ENCODE data around the gene DGKI.

DNA sequence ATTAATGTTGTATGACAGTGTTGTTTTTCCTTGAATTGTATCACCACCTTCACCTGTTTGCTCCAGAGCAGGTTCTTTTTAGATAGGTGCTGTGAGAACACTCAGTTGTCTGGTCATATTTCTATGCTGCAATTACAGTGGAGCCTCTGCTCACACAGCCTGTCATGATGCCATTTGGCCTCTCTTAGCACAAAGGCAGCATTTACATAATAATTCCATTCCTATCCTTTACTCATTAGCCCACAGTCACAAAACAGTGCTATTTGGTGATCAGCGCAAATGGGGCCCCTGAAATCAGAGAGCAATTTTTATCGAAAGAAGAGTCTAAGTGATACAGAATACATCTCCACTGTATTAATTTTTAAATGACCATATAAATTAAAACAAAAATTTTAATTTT, 13.8 kb upstream of the DGKI start:
- TF ChIP-seq CTCF (IDR thresholded peaks at IDR 0.05), result no peak
- TF ChIP-seq EZH2 (IDR thresholded peaks at IDR 0.05; ENCODE audit: borderline replicate concordance, insufficient read depth, low read depth, low read length, poor library complexity, severe bottlenecking), result no peak

All from B cell (primary cell).